ENCODE measurements around the gene THSD4.

THSD4 gene

DNA sequence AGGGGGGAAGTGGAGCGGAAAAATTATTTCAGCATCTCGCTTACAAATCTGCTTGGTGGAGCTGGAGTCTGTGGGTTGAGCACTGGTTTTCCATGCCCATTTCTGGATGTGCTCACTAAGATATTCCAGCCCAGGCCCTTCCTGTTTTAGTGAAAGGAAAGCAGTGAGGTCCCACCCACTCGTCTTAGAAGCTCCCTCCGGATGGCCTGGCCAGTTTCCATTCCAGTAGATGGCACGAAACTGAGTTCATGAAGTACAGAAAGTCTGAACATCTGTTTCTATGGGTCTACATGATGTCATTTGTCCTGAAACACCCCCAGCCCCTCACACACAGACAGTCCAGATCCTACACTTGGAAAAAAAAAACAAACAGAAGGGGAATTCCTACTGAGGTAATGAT, 31.9 kb upstream of the THSD4 start:
- Histone ChIP-seq H3K4me3 (ENCODE audit: insufficient read depth, low read depth, low read length, poor library complexity, severe bottlenecking) (no peak overlapping the region), H3K27ac (ENCODE audit: insufficient read depth, low read length, poor library complexity, severe bottlenecking) (no peak overlapping the region), H3K27me3 (replicated peaks; ENCODE audit: control insufficient read depth, insufficient read depth, low read length, poor library complexity, severe bottlenecking) (no peaks in the 10 kb centered on the region), H3K9me3 (ENCODE audit: control insufficient read depth, low read length) (no peaks in the 10 kb centered on the region), H3K4me1 (ENCODE audit: control insufficient read depth, insufficient read depth, low read length, poor library complexity, severe bottlenecking) (no peaks in the 10 kb centered on the region), H3K36me3 (ENCODE audit: control insufficient read depth, insufficient read depth, low read length) (no peaks in the 10 kb centered on the region)
- DNase-seq = no peak

DNA sequence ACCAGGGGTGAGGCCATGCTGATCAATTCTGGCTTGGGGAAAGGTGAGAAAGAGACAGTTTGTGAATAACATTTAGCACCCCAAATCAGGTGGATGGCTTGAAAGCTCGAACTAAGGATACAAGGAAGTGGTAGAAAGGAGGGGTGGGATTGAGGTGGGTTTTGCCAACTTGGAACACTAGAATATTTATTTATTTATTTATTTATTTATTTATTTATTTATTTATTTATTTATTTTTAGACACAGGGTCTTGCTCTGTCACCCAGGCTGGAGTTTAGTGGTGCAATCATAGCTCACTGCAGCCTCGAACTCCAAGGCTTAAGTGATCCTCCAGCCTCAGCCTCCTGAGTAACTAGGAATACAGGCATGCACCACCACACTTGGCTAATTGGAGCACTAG, 31.0 kb upstream of the THSD4 start:
- H3K9me3 ChIP-seq (ENCODE audit: control insufficient read depth, low read length) = no peaks in the 10 kb centered on the region
- no peaks in the 10 kb centered on the region for H3K27me3 ChIP-seq (replicated peaks; ENCODE audit: control insufficient read depth, insufficient read depth, low read length, poor library complexity, severe bottlenecking)
- no peak for DNase-seq
- no peak overlapping the region for H3K27ac ChIP-seq (ENCODE audit: insufficient read depth, low read length, poor library complexity, severe bottlenecking)
- H3K4me3 ChIP-seq (ENCODE audit: insufficient read depth, low read depth, low read length, poor library complexity, severe bottlenecking) = no peak overlapping the region
- H3K36me3 ChIP-seq (ENCODE audit: control insufficient read depth, insufficient read depth, low read length) = no peaks in the 10 kb centered on the region
- H3K4me1 ChIP-seq (ENCODE audit: control insufficient read depth, insufficient read depth, low read length, poor library complexity, severe bottlenecking) = no peaks in the 10 kb centered on the region

GRCh38 chr15:71085809-71086208, 29.5 kb upstream of the THSD4 start:
- Histone ChIP-seq H3K36me3 (ENCODE audit: control insufficient read depth, insufficient read depth, low read length) (no peaks in the 10 kb centered on the region), H3K4me3 (ENCODE audit: insufficient read depth, low read depth, low read length, poor library complexity, severe bottlenecking) (no peak overlapping the region), H3K9me3 (ENCODE audit: control insufficient read depth, low read length) (no peaks in the 10 kb centered on the region), H3K27ac (ENCODE audit: insufficient read depth, low read length, poor library complexity, severe bottlenecking) (no peak overlapping the region), H3K27me3 (replicated peaks; ENCODE audit: control insufficient read depth, insufficient read depth, low read length, poor library complexity, severe bottlenecking) (no peaks in the 10 kb centered on the region), H3K4me1 (ENCODE audit: control insufficient read depth, insufficient read depth, low read length, poor library complexity, severe bottlenecking) (no peaks in the 10 kb centered on the region)
- no peak for DNase-seq

DNA sequence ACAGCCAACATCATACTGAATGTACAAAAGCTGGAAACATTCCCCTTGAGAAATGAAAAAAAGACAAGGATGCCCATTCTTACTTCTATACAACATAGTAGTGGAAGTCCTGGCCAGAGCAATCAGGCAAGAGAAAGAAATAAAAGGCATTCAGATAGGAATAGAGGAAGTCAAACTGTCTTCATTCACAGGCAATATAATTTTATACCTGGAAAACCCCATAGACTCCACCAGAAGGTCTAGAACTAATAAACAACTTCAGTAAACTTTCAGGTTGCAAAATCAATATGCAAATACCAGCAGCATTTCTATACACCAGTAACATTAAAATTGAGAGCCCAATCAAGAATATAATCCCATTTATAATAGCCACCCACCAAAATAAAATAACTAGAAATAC, 27.1 kb upstream of the THSD4 start:
- no peaks in the 10 kb centered on the region for H3K9me3 ChIP-seq (ENCODE audit: control insufficient read depth, low read length)
- no peaks in the 10 kb centered on the region for H3K4me1 ChIP-seq (ENCODE audit: control insufficient read depth, insufficient read depth, low read length, poor library complexity, severe bottlenecking)
- H3K4me3 ChIP-seq (ENCODE audit: insufficient read depth, low read depth, low read length, poor library complexity, severe bottlenecking) = no peak overlapping the region
- no peaks in the 10 kb centered on the region for H3K36me3 ChIP-seq (ENCODE audit: control insufficient read depth, insufficient read depth, low read length)
- DNase-seq = no peak
- H3K27ac ChIP-seq (ENCODE audit: insufficient read depth, low read length, poor library complexity, severe bottlenecking) = no peak overlapping the region
- H3K27me3 ChIP-seq (replicated peaks; ENCODE audit: control insufficient read depth, insufficient read depth, low read length, poor library complexity, severe bottlenecking) = no peaks in the 10 kb centered on the region

DNA sequence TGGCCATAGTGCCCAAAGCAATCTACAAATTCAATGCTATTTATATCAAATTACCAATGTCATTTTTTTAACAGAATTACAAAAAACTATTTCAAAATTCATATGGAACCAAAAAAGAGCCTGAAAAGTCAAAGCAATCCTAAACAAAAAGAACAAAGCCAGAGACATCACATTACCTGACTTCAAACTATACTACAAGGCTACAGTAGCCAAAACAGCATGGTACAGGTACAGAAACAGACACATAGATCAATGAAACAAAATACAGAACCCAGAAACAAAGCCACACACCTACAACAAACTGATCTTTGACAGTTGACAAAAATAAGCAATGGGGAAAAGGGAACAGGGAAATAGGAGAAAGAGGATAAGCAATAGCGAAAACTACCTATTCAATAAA, 26.6 kb upstream of the THSD4 start:
- no peaks in the 10 kb centered on the region for H3K4me1 ChIP-seq (ENCODE audit: control insufficient read depth, insufficient read depth, low read length, poor library complexity, severe bottlenecking)
- H3K36me3 ChIP-seq (ENCODE audit: control insufficient read depth, insufficient read depth, low read length) = no peaks in the 10 kb centered on the region
- H3K27me3 ChIP-seq (replicated peaks; ENCODE audit: control insufficient read depth, insufficient read depth, low read length, poor library complexity, severe bottlenecking) = no peaks in the 10 kb centered on the region
- no peak for DNase-seq
- H3K4me3 ChIP-seq (ENCODE audit: insufficient read depth, low read depth, low read length, poor library complexity, severe bottlenecking) = no peak overlapping the region
- H3K9me3 ChIP-seq (ENCODE audit: control insufficient read depth, low read length) = no peaks in the 10 kb centered on the region
- H3K27ac ChIP-seq (ENCODE audit: insufficient read depth, low read length, poor library complexity, severe bottlenecking) = no peak overlapping the region

- Histone ChIP-seq H3K4me1 (ENCODE audit: control insufficient read depth, insufficient read depth, low read length, poor library complexity, severe bottlenecking) (no peaks in the 10 kb centered on the region), H3K36me3 (ENCODE audit: control insufficient read depth, insufficient read depth, low read length) (no peaks in the 10 kb centered on the region), H3K27ac (ENCODE audit: insufficient read depth, low read length, poor library complexity, severe bottlenecking) (no peak overlapping the region), H3K4me3 (ENCODE audit: insufficient read depth, low read depth, low read length, poor library complexity, severe bottlenecking) (no peak overlapping the region), H3K27me3 (replicated peaks; ENCODE audit: control insufficient read depth, insufficient read depth, low read length, poor library complexity, severe bottlenecking) (no peaks in the 10 kb centered on the region), H3K9me3 (ENCODE audit: control insufficient read depth, low read length) (no peaks in the 10 kb centered on the region)
- DNase-seq = no peak
Observed at GRCh38 chr15:71089801-71090200, 25.5 kb upstream of the THSD4 start.

DNA sequence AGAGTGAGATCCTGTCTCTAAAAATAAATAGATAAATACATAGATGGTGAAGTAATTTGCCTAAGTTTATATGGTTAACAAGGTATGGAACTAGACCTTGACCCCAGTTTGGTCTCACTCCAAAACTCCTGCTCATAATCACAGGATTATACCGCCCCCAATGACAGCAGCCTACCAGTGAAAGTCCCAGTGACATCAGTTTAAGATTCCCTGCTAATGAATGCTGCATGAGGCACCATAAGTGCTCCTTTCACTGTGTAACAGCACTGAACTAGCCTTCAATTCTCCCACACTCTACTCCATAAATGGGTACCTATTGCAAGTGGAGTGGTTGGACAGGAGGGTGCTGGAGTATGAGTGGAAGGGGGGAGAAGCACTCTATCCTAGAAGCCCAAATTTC, 23.7 kb upstream of the THSD4 start:
- Histone ChIP-seq H3K4me3 (ENCODE audit: insufficient read depth, low read depth, low read length, poor library complexity, severe bottlenecking) (no peak overlapping the region), H3K27ac (ENCODE audit: insufficient read depth, low read length, poor library complexity, severe bottlenecking) (no peak overlapping the region), H3K36me3 (ENCODE audit: control insufficient read depth, insufficient read depth, low read length) (no peaks in the 10 kb centered on the region), H3K9me3 (ENCODE audit: control insufficient read depth, low read length) (no peaks in the 10 kb centered on the region), H3K27me3 (replicated peaks; ENCODE audit: control insufficient read depth, insufficient read depth, low read length, poor library complexity, severe bottlenecking) (no peaks in the 10 kb centered on the region), H3K4me1 (ENCODE audit: control insufficient read depth, insufficient read depth, low read length, poor library complexity, severe bottlenecking) (no peaks in the 10 kb centered on the region)
- no peak for DNase-seq

DNA sequence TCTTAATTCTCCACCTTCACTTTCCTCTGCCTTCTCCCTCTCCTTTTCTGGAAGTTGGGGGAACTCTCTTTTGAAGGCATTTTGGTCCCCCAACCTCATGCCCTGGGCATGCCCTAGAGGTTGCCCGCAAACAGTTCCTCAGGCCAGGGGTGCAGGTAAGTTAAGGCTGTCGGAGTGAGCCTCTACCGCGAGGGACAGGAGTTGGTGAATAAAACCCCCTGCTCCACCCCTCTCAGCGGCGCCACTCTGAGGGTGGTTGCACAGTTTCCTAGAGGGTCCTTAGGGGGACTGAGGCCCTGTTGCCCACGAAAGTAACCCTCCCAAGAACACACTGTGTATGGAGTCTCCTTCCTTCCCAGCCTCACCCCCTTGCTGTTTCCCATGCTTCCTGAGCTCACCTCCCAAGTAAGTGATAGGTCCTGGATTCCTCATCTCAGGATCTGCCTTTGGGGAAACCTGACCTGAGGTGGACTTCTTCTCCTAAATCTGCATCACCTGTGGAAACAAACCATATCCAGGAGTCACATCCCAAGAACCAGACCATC, 23.1 kb upstream of the THSD4 start:
- Histone ChIP-seq H3K9me3 (ENCODE audit: control insufficient read depth, low read length) (no peaks in the 10 kb centered on the region), H3K4me1 (ENCODE audit: control insufficient read depth, insufficient read depth, low read length, poor library complexity, severe bottlenecking) (no peaks in the 10 kb centered on the region), H3K36me3 (ENCODE audit: control insufficient read depth, insufficient read depth, low read length) (no peaks in the 10 kb centered on the region), H3K27me3 (replicated peaks; ENCODE audit: control insufficient read depth, insufficient read depth, low read length, poor library complexity, severe bottlenecking) (no peaks in the 10 kb centered on the region), H3K4me3 (ENCODE audit: insufficient read depth, low read depth, low read length, poor library complexity, severe bottlenecking) (no peak overlapping the region), H3K27ac (ENCODE audit: insufficient read depth, low read length, poor library complexity, severe bottlenecking) (no peak overlapping the region)
- no peak for DNase-seq

DNA sequence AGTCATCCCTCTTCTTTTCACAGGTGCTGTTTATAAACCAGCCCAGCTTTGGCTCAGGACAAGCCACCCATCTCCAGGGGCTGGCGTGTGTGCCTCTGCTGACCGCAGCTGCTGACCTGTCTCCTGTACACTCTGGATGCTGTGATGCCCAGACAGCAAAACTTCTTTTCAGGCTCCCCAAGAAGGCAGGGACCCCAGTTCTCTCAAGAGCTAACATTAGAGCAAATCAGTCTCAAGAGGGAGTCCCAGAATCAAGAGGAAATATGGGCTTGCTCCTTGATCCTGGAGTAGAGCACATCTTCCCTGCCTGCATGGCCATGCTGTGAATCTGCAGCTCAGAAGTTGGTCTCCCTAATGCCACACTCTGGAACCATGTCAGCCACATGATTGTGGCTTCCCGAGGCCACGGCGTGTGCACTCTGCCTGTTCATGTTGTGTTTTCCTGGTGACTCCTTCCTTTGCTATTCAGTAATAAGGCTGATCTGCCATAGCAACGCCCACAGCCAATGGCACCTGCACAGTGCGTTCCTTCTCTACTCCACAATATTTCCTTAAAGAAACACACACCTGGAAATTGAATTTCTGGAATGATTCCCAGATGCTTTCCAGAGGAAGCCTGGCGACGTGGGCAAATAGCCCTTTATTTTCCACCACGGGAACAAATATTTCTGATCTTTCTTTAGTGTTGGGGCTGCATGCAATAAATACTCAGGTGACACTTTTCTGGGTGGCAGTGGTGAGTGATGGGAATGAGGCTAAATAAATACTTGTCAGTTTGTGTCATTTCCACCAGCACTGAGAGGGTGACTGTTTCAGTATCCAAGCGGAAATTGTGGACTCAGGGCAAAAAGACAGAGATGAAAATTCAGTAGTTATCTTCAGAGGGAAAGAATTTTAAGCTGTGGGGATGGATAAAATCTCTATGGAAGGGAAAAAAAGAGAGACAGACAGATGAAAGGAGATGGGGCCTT, 21.9 kb upstream of the THSD4 start:
- DNase-seq = no peak
- H3K4me1 ChIP-seq (ENCODE audit: control insufficient read depth, insufficient read depth, low read length, poor library complexity, severe bottlenecking) = no peaks in the 10 kb centered on the region
- no peaks in the 10 kb centered on the region for H3K9me3 ChIP-seq (ENCODE audit: control insufficient read depth, low read length)
- no peaks in the 10 kb centered on the region for H3K36me3 ChIP-seq (ENCODE audit: control insufficient read depth, insufficient read depth, low read length)
- no peak overlapping the region for H3K27ac ChIP-seq (ENCODE audit: insufficient read depth, low read length, poor library complexity, severe bottlenecking)
- no peaks in the 10 kb centered on the region for H3K27me3 ChIP-seq (replicated peaks; ENCODE audit: control insufficient read depth, insufficient read depth, low read length, poor library complexity, severe bottlenecking)
- H3K4me3 ChIP-seq (ENCODE audit: insufficient read depth, low read depth, low read length, poor library complexity, severe bottlenecking) = no peak overlapping the region

- Histone ChIP-seq H3K4me3 (ENCODE audit: insufficient read depth, low read depth, low read length, poor library complexity, severe bottlenecking) (no peak overlapping the region), H3K9me3 (ENCODE audit: control insufficient read depth, low read length) (no peaks in the 10 kb centered on the region), H3K27ac (ENCODE audit: insufficient read depth, low read length, poor library complexity, severe bottlenecking) (no peak overlapping the region), H3K36me3 (ENCODE audit: control insufficient read depth, insufficient read depth, low read length) (no peaks in the 10 kb centered on the region), H3K27me3 (replicated peaks; ENCODE audit: control insufficient read depth, insufficient read depth, low read length, poor library complexity, severe bottlenecking) (no peaks in the 10 kb centered on the region), H3K4me1 (ENCODE audit: control insufficient read depth, insufficient read depth, low read length, poor library complexity, severe bottlenecking) (no peaks in the 10 kb centered on the region)
- no peak for DNase-seq
Observed at GRCh38 chr15:71094137-71094536, 21.1 kb upstream of the THSD4 start.

All from effector memory CD4-positive, alpha-beta T cell (primary cell).